ENCODE results near the gene DNAJC1. TPM values are rescaled to one million over a fixed set of nuclear protein-coding genes. Genes with fewer than 3 reads are reported as not detected.
"Not testable (repeated sequence)": the region's sequence is repeated elsewhere in the genome, so short reads cannot be mapped to it uniquely, and the experiment has no call there.

The DNAJC1 gene
- total RNA-seq, 1 experiment from 2014 or later, result 35.8 TPM

- no peak for DNase-seq (ENCODE audit: low read depth)
Observed at GRCh38 chr10:21910798-21911197, 92.7 kb downstream of the DNAJC1 start.

- no peak for DNase-seq (ENCODE audit: low read depth)
Observed at GRCh38 chr10:21907436-21907835, 96.1 kb downstream of the DNAJC1 start.

DNA sequence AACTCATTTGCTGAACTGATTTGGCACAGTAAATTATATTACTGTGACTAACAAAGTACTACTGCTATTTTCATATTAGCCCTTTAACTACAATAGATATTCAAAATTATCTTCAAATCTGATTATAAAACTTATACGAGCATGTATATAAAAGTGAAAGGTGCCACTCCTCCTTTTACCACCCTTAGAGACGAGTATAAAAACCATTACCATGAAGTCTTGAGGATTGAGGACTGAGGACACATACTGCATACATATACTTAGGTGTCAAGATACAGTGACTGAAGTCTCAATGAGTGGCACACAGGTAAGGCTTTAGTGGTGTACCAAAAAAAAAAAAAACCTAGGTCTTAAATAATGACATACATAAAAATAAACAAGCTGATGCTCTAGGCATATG lies 98.6 kb downstream of the DNAJC1 start:
- DNase-seq (ENCODE audit: low read depth), result no peak

- no peak for DNase-seq (ENCODE audit: low read depth)
Observed at GRCh38 chr10:21899736-21900135, 103.8 kb downstream of the DNAJC1 start.

DNA sequence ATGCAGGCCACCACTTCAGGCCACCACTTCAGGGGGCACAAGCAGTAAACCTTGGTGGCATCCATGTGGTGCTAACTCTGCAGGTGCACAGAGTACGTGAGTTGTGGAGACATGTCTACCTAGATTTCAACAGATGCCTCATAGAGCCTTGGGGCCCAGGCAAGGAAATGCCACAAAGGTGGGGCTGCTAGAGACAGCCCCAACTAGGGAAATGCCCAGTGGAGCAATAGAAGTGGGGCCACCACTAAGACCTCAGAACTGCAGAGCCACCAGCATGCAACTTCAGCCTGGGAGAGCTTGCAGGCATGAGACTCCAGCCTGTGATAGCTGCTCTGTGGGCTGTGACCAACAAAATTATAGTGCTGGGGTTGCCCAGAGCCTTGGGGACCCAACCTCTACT lies 107.6 kb downstream of the DNAJC1 start:
- DNase-seq (ENCODE audit: low read depth), result no peak

DNA sequence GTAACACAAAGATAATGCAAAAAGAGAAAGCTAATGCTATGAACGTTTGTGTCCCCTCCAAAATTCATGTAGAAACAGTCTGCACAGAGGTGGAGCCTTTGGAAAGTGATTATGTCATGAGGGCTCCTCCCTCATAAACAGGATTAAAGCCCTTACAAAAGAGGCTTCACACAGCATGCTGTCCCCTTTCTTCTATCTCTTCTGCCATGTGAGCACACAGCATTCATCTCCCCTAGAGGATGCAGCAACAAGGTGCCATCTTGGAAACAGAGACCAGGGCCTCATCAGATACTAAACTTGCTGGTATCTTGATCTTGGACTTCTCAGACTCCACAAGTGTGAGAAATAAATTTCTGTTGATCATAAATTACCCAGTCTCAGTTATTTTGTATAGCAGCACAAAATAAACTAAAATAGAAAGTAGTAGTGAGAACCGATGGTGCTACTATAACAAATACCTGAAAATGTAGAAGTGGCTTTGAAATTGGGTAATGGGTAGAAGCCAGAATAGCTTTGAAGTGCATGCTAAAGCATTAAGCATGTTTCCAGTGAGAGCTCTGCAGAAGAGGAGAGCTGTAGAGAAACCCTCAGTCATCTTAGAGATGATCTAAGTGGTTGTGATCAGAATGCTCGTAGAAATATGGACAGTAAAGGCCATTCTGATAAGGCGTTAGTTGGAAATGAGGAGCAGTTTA lies 108.7 kb downstream of the DNAJC1 start:
- no peak for DNase-seq (ENCODE audit: low read depth)

- no peak for DNase-seq (ENCODE audit: low read depth)
Observed at GRCh38 chr10:21891439-21891838, 112.1 kb downstream of the DNAJC1 start.

GRCh38 chr10:21889477-21890275 lies 113.9 kb downstream of the DNAJC1 start:
- DNase-seq (ENCODE audit: low read depth), result no peak

- DNase-seq (ENCODE audit: low read depth), result peak; percentile 37
Observed at GRCh38 chr10:21888959-21889358, 114.6 kb downstream of the DNAJC1 start.

DNA sequence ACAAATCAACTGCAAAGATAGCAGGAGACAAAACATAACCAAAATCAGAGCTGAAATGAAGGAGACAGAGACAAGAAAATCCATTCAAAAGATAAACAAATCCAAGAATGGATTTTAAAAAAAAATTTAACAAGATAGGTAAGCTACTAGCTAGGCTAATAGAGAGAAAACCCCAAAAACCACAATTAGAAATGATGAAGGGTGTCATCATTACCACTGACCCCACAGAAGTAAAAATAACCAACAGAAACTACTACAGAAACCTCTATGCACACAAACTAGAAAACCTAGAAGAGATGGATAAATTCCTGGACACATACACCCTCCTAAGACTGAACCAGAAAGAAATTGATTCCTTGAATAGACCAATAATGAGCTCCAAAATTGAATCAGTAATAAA lies 117.6 kb downstream of the DNAJC1 start:
- DNase-seq (ENCODE audit: low read depth), result no peak

GRCh38 chr10:21873198-21873597 lies 130.3 kb downstream of the DNAJC1 start:
- DNase-seq (ENCODE audit: low read depth), result no peak

DNA sequence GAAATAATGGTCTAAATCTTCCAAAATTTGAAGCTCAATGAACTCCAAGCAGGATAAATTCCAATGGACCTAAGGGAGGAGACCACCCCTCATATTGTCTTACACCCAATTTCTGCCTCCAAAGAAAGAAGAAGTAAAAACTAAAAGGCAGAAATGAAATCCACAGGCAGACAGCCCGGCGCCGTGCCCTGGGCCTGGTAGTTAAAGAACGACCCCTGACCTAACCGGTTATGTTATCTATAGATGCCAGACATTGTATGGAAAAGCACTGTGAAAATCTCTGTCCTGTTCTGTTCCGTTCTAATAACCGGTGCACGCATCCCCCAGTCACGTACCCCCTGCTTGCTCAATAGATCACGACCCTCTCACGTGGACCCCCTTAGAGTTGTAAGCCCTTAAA lies 130.8 kb downstream of the DNAJC1 start:
- DNase-seq (ENCODE audit: low read depth), result not testable (repeated sequence)

DNA sequence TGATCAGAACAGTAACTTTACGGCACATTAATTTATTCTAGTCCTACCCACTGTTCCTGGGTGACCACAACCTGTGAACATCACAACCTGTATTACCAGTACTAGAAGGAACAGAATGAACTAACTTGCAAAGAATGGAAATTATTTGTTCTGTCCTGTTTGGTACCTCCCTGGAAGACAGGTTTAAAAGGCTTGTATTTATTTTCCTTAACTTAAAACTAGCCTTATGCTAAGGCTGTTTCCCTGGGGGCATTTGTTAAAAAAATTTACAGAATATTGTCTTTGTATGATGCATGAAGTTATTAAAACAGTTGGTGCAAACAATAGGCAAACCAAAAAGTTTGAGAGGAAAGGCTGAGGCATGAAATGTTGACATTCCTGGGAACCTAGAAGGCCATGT lies 132.7 kb downstream of the DNAJC1 start:
- DNase-seq (ENCODE audit: low read depth), result no peak

GRCh38 chr10:21869087-21869486 lies 134.4 kb downstream of the DNAJC1 start:
- not testable (repeated sequence) for DNase-seq (ENCODE audit: low read depth)

- DNase-seq (ENCODE audit: low read depth), result peak; percentile 13
Observed at GRCh38 chr10:21860718-21861117, 142.8 kb downstream of the DNAJC1 start.

- DNase-seq (ENCODE audit: low read depth), result no peak
Observed at GRCh38 chr10:21858455-21858854, 145.1 kb downstream of the DNAJC1 start.

- DNase-seq (ENCODE audit: low read depth), result no peak
Observed at GRCh38 chr10:21849607-21850006, 153.9 kb downstream of the DNAJC1 start.

DNA sequence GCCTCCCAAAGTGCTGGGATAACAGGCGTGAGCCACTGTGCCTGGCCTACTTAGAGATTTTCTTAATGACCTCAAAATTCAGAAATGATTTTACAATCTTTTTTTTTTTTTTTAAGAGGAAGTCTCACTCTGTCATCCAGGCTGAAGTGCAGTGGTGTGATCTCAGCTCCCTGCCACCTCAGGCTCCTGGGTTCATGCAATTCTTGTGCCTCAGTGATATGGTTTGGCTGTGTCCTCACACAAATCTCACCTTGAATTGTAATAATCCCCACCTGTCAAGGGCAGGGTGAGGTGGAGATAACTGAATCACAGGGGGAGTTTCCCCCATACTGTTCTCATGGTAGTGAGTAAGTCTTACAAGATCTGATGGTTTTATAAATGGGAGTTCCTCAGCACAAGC lies 159.9 kb downstream of the DNAJC1 start:
- no peak for DNase-seq (ENCODE audit: low read depth)

DNA sequence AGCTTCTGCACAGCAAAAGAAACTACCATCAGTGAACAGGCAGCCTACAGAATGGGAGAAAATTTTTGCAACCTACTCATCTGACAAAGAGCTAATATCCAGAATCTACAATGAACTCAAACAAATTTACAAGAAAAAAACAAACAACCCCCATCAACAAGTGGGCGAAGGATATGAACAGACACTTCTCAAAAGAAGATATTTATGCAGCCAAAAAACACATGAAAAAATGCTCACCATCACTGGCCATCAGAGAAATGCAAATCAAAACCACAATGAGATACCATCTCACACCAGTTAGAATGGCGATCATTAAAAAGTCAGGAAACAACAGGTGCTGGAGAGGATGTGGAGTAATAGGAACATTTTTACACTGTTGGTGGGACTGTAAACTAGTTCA lies 162.3 kb downstream of the DNAJC1 start:
- not testable (repeated sequence) for DNase-seq (ENCODE audit: low read depth)

DNA sequence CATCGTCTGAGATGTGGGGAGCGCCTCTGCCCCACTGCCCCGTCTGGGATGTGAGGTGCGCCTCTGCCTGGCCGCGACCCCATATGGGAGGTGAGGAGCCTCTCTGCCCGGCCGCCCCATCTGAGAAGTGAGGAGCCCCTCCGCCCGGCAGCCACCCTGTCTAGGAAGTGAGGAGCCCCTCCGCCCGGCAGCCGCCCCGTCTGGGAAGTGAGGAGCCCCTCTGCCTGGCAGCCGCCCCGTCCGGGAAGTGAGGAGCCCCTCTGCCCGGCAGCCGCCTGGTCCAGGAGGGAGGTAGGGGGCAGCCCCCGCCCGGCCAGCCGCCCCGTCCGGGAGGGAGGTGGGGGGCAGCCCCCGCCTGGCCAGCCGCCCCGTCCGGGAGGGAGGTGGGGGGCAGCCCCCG lies 166.0 kb downstream of the DNAJC1 start:
- DNase-seq (ENCODE audit: low read depth), result not testable (repeated sequence)

DNA sequence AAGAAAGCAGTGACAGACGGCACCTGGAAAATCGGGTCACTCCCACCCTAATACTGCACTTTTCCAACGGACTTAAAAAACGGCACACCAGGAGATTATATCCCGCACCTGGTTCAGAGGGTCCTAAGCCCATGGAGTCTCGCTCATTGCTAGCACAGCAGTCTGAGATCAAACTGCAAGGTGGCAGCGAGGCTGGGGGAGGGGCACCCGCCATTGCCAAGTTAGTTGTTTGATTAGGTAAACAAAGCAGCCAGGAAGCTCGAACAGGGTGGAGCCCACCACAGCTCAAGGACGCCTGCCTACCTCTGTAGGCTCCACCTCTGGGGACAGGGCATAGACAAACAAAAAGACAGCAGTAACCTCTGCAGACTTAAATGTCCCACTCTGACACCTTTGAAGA lies 169.0 kb downstream of the DNAJC1 start:
- not testable (repeated sequence) for DNase-seq (ENCODE audit: low read depth)

GRCh38 chr10:21832821-21833130 lies 170.8 kb downstream of the DNAJC1 start:
- no peak for DNase-seq (ENCODE audit: low read depth)
